DOHH2 (cell line): ENCODE measurements around the gene DAP.

ENCODE experiments used
- H3F3A ChIP-seq: fragments of 200-600 bp; sonication (generic), shearing (Covaris generic); 2 replicates; pipeline ENCODE4 v1.6.0; 2016; ENCODE audit warnings: antibody characterized with exemption, mild to moderate bottlenecking; ENCODE audit not compliant: control insufficient read depth, insufficient read depth
- H3K27ac ChIP-seq: fragments of 200-600 bp; sonication (generic); 2 replicates; pipeline ENCODE4 v1.5.1; 2014; ENCODE audit warnings: low read depth, mild to moderate bottlenecking, low read length, moderate library complexity
- H3K27me3 ChIP-seq: fragments of 200-600 bp; sonication (generic); 2 replicates; pipeline ENCODE4 v1.6.1; 2014; ENCODE audit warnings: mild to moderate bottlenecking, low read length, mixed read lengths; ENCODE audit not compliant: control insufficient read depth
- H3K36me3 ChIP-seq: fragments of 200-600 bp; sonication (generic); 2 replicates; pipeline ENCODE4 v1.6.1; 2014; ENCODE audit warnings: mild to moderate bottlenecking, low read length, moderate library complexity, mixed read lengths; ENCODE audit not compliant: control insufficient read depth
- H3K4me1 ChIP-seq: fragments of 200-600 bp; sonication (generic); 2 replicates; pipeline ENCODE4 v1.6.1; 2014; ENCODE audit warnings: mild to moderate bottlenecking, low read length, mixed read lengths; ENCODE audit not compliant: control insufficient read depth
- H3K4me2 ChIP-seq: fragments of 200-600 bp; sonication (generic); 2 replicates; pipeline ENCODE4 v1.6.0; 2014; ENCODE audit warnings: mild to moderate bottlenecking, low read length, moderate library complexity
- H3K4me3 ChIP-seq: fragments of 200-600 bp; sonication (generic); 2 replicates; pipeline ENCODE4 v1.5.1; 2014; ENCODE audit warnings: mild to moderate bottlenecking, low read length, mixed read lengths
- H3K79me2 ChIP-seq: fragments of 200-600 bp; sonication (generic); 2 replicates; pipeline ENCODE4 v1.6.1; 2014; ENCODE audit warnings: mild to moderate bottlenecking, low read length, mixed read lengths; ENCODE audit not compliant: control insufficient read depth
- H3K9me2 ChIP-seq: fragments of 200-600 bp; sonication (generic); replicated peaks from 2 replicates; pipeline ENCODE4 v1.6.1; 2014; ENCODE audit warnings: mild to moderate bottlenecking, low read length, mixed read lengths; ENCODE audit not compliant: control insufficient read depth
- H3K9me3 ChIP-seq: fragments of 200-600 bp; sonication (generic); 2 replicates; pipeline ENCODE4 v1.6.1; 2014; ENCODE audit warnings: antibody characterized with exemption, low read length, mixed read lengths; ENCODE audit not compliant: control insufficient read depth, insufficient read depth
- H4K20me1 ChIP-seq: fragments of 200-600 bp; sonication (generic); 2 replicates; pipeline ENCODE4 v1.6.0; 2014; ENCODE audit warnings: low read depth, mild to moderate bottlenecking, antibody characterized with exemption, low read length, moderate library complexity; ENCODE audit not compliant: control insufficient read depth, insufficient read depth
- EZH2phosphoT487 ChIP-seq: fragments of 200-600 bp; sonication (generic); IDR thresholded peaks from 2 replicates; pipeline ENCODE4 v1.6.1; 2017; ENCODE audit warnings: borderline replicate concordance, mild to moderate bottlenecking, antibody characterized with exemption, low read length, moderate library complexity, mixed read lengths
- TF ChIP-seq, protein P1 (sequence below): fragments of 200-600 bp; sonication (generic); IDR thresholded peaks from one replicate; pipeline ENCODE4 v1.5.1; 2014; ENCODE audit warnings: antibody characterized with exemption, mild to moderate bottlenecking, low read depth, low read length; ENCODE audit not compliant: poor library complexity, severe bottlenecking

DAP gene

DNA sequence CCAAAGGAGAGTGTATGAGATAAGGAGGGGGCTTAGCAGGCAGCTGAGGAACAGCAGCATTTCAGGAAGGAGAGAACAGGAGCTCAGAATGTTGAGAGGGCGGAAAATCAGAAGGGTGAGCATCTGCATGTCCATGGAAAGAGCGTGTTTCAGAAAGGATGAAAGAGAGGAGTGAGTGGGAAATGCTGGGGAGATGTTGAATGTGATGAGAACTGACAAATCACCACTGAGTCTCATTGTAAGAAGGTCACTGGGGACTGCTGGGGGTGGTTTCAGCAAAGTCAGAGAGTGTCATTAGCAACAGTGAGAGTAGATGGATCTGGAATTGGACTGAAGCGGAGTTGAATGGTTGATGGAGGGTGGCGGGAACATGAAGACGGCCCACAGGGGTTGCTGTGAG lies 131.4 kb downstream of the DAP start:
- TF ChIP-seq EZH2phosphoT487, result no peak
- TF ChIP-seq, protein P1, sequence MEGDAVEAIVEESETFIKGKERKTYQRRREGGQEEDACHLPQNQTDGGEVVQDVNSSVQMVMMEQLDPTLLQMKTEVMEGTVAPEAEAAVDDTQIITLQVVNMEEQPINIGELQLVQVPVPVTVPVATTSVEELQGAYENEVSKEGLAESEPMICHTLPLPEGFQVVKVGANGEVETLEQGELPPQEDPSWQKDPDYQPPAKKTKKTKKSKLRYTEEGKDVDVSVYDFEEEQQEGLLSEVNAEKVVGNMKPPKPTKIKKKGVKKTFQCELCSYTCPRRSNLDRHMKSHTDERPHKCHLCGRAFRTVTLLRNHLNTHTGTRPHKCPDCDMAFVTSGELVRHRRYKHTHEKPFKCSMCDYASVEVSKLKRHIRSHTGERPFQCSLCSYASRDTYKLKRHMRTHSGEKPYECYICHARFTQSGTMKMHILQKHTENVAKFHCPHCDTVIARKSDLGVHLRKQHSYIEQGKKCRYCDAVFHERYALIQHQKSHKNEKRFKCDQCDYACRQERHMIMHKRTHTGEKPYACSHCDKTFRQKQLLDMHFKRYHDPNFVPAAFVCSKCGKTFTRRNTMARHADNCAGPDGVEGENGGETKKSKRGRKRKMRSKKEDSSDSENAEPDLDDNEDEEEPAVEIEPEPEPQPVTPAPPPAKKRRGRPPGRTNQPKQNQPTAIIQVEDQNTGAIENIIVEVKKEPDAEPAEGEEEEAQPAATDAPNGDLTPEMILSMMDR, result no peak
- Histone ChIP-seq H3K4me1 (peaks cover 69% of the 10 kb centered on the region), H3K27ac (no peak overlapping the region)

More for the DNA sequence above, 131.4 kb downstream of the DAP start:
- H3K9me2 ChIP-seq, result no peaks in the 10 kb centered on the region
- H4K20me1 ChIP-seq, result no peaks in the 10 kb centered on the region
- no peak overlapping the region for H3K4me3 ChIP-seq
- H3K36me3 ChIP-seq, result no peaks in the 10 kb centered on the region
- H3K9me3 ChIP-seq, result 0 out of 2 replicates have a peak, but pooled peaks cover 3% of the 10 kb centered on the region
- H3K79me2 ChIP-seq, result no peaks in the 10 kb centered on the region
- H3K27me3 ChIP-seq, result peaks cover 5% of the 10 kb centered on the region; the same call in 1 of the 2 replicates
- no peak overlapping the region for H3K4me2 ChIP-seq
- H3F3A ChIP-seq, result peaks cover 22% of the 10 kb centered on the region
